IMR-90 (cell line): ENCODE measurements around the gene GPC6. TPM values are rescaled to one million over a fixed set of nuclear protein-coding genes. Genes with fewer than 3 reads are reported as not detected.
A peak's percentile ranks its signal among the peaks of the same experiment; 100 is the strongest.

Experiments used
- ATAC-seq: fragments of 200-7000 bp; cut with Tn5 transposase; 2 replicates; pipeline ENCODE4 v1.9.1; 2020; ENCODE audit warnings: low read depth, mild to moderate bottlenecking, moderate library complexity
- BruUV-seq: library from RNA; stranded (reverse); fragments of 400-500 nt; replicated peaks from 2 replicates; lab custom pipeline; 2021; lab: Mats Ljungman, UMichigan
- CTCF ChIA-PET: fragments of 300-600 bp; formaldehyde crosslinking; extraction: SDS; loops from one replicate; lab custom pipeline; 2021; ENCODE audit warnings: antibody characterized with exemption; lab: Yijun Ruan, JAX
- POLR2A ChIA-PET: fragments of 300-600 bp; sonication (Branson Sonifier 250); formaldehyde crosslinking; loops from one replicate; lab custom pipeline; 2022; ENCODE audit warnings: antibody characterized with exemption; ENCODE audit not compliant: unreplicated experiment; lab: Charles Lee
- DNase-seq: peaks from one replicate; pipeline ENCODE4 v3.0.0; 2013
- H2AFZ ChIP-seq: replicated peaks from 2 replicates; pipeline ENCODE3; 2013; ENCODE audit warnings: low read length, mild to moderate bottlenecking; ENCODE audit not compliant: poor library complexity
- H2AK5ac ChIP-seq: 2 replicates; pipeline ENCODE4 v1.6.1; 2013; ENCODE audit warnings: low read depth, low read length, inconsistent platforms
- H2AK9ac ChIP-seq: replicated peaks from 2 replicates; pipeline ENCODE3; 2013; ENCODE audit warnings: mild to moderate bottlenecking, low read depth, low read length, moderate library complexity; ENCODE audit not compliant: poor library complexity
- H2BK120ac ChIP-seq: 2 replicates; pipeline ENCODE4 v1.6.1; 2013; ENCODE audit warnings: low read depth, low read length, inconsistent platforms
- H2BK15ac ChIP-seq: 3 replicates; pipeline ENCODE4 v1.6.1; 2013; ENCODE audit warnings: low read depth, low read length, inconsistent platforms
- H2BK20ac ChIP-seq: 2 replicates; pipeline ENCODE4 v1.6.1; 2013; ENCODE audit warnings: low read depth, mild to moderate bottlenecking, inconsistent platforms, low read length, moderate library complexity
- H2BK5ac ChIP-seq: 2 replicates; pipeline ENCODE4 v1.6.1; 2013; ENCODE audit warnings: mild to moderate bottlenecking, low read depth, low read length, inconsistent platforms; ENCODE audit not compliant: poor library complexity, severe bottlenecking
- H3K14ac ChIP-seq: replicated peaks from 2 replicates; pipeline ENCODE4 v1.6.1; 2013; ENCODE audit warnings: low read depth, low read length, inconsistent platforms
- H3K18ac ChIP-seq: 2 replicates; pipeline ENCODE4 v1.6.1; 2013; ENCODE audit warnings: low read depth, low read length, control low read depth
- H3K23ac ChIP-seq: 2 replicates; pipeline ENCODE4 v1.6.1; 2013; ENCODE audit warnings: low read depth, low read length, inconsistent platforms
- H3K27ac ChIP-seq: 2 replicates; pipeline ENCODE4 v1.5.1; 2013; ENCODE audit warnings: mild to moderate bottlenecking, control low read depth, low read length; ENCODE audit not compliant: insufficient read depth
- H3K27me3 ChIP-seq: 2 replicates; pipeline ENCODE4 v1.6.1; 2013; ENCODE audit warnings: low read length; ENCODE audit not compliant: control insufficient read depth, insufficient read depth
- H3K36me3 ChIP-seq: 2 replicates; pipeline ENCODE4 v1.6.1; 2013; ENCODE audit warnings: low read length, mixed read lengths; ENCODE audit not compliant: control insufficient read depth, insufficient read depth
- H3K4ac ChIP-seq: 2 replicates; pipeline ENCODE4 v1.6.1; 2013; ENCODE audit warnings: low read depth, low read length, inconsistent platforms
- H3K4me1 ChIP-seq: 2 replicates; pipeline ENCODE4 v1.6.1; 2013; ENCODE audit warnings: low read length, mixed read lengths; ENCODE audit not compliant: control insufficient read depth, insufficient read depth
- H3K4me2 ChIP-seq: 2 replicates; pipeline ENCODE4 v1.6.1; 2013; ENCODE audit warnings: low read depth, mild to moderate bottlenecking, control low read depth, low read length, moderate library complexity
- H3K4me3 ChIP-seq: 2 replicates; pipeline ENCODE4 v1.5.1; 2013; ENCODE audit warnings: low read depth, mild to moderate bottlenecking, control low read depth, low read length, moderate library complexity; ENCODE audit not compliant: insufficient read depth
- H3K56ac ChIP-seq: 2 replicates; pipeline ENCODE4 v1.6.1; 2013; ENCODE audit warnings: low read length, inconsistent platforms; ENCODE audit not compliant: insufficient read depth; ENCODE audit errors: extremely low read depth
- H3K79me1 ChIP-seq, 2 experiments: 2 replicates each; pipeline ENCODE4 v1.6.1; 2013; ENCODE audit warnings: low read length in 2 of 2, inconsistent platforms in 1 of 2, low read depth in 1 of 2
- H3K9ac ChIP-seq: 2 replicates; pipeline ENCODE4 v1.6.1; 2013; ENCODE audit warnings: low read depth, low read length, control low read depth
- H3K9me1 ChIP-seq: 2 replicates; pipeline ENCODE4 v1.6.1; 2013; ENCODE audit warnings: low read length, inconsistent platforms; ENCODE audit not compliant: insufficient read depth
- H3K9me3 ChIP-seq: 2 replicates; pipeline ENCODE4 v1.6.1; 2013; ENCODE audit warnings: low read length; ENCODE audit not compliant: control insufficient read depth, insufficient read depth
- H4K20me1 ChIP-seq: 2 replicates; pipeline ENCODE4 v1.6.1; 2013; ENCODE audit warnings: low read length, inconsistent platforms; ENCODE audit not compliant: insufficient read depth
- H4K5ac ChIP-seq: 2 replicates; pipeline ENCODE4 v1.6.1; 2013; ENCODE audit warnings: mild to moderate bottlenecking, low read depth, low read length, control low read depth
- H4K8ac ChIP-seq, 2 experiments: 2 replicates each; pipeline ENCODE4 v1.6.1; 2013; ENCODE audit warnings: low read depth in 2 of 2, low read length in 2 of 2, control low read depth in 1 of 2, inconsistent platforms in 1 of 2
- H4K91ac ChIP-seq: 2 replicates; pipeline ENCODE4 v1.6.1; 2013; ENCODE audit warnings: low read depth, low read length, inconsistent platforms; ENCODE audit not compliant: insufficient read depth
- BHLHE40 ChIP-seq: fragments of 150-350 bp; IDR thresholded peaks from 2 replicates; pipeline ENCODE4 v1.6.1; 2016; ENCODE audit warnings: mild to moderate bottlenecking, low read depth, low read length
- CEBPB ChIP-seq: IDR thresholded peaks from 2 replicates; pipeline ENCODE4 v1.6.1; 2012; ENCODE audit warnings: low read depth, low read length, improper control_type of control experiment
- CHD1 ChIP-seq: IDR thresholded peaks from 2 replicates; pipeline ENCODE4 v1.6.1; 2012; ENCODE audit warnings: low read depth, low read length, improper control_type of control experiment
- FOS ChIP-seq: fragments of 150-350 bp; IDR thresholded peaks from 2 replicates; pipeline ENCODE4 v1.6.1; 2016; ENCODE audit warnings: low read depth, low read length
- MAFK ChIP-seq: IDR thresholded peaks from 2 replicates; pipeline ENCODE4 v1.6.1; 2012; ENCODE audit warnings: low read depth, low read length, improper control_type of control experiment
- MAZ ChIP-seq: IDR thresholded peaks from 2 replicates; pipeline ENCODE4 v1.6.1; 2012; ENCODE audit warnings: low read depth, mild to moderate bottlenecking, low read length, improper control_type of control experiment, moderate library complexity, borderline replicate concordance
- MXI1 ChIP-seq: IDR thresholded peaks from 2 replicates; pipeline ENCODE4 v1.6.1; 2012; ENCODE audit warnings: low read depth, mild to moderate bottlenecking, low read length, moderate library complexity, borderline replicate concordance
- NFE2L2 ChIP-seq: fragments of 150-350 bp; IDR thresholded peaks from 2 replicates; pipeline ENCODE4 v1.6.1; 2016; ENCODE audit warnings: low read depth, mild to moderate bottlenecking, low read length
- POLR2A ChIP-seq: IDR thresholded peaks from 2 replicates; pipeline ENCODE4 v1.6.1; 2012; ENCODE audit warnings: mild to moderate bottlenecking, low read depth, low read length
- RAD21 ChIP-seq: IDR thresholded peaks from 2 replicates; pipeline ENCODE4 v1.6.1; 2012; ENCODE audit warnings: low read length, improper control_type of control experiment
- RCOR1 ChIP-seq: IDR thresholded peaks from 2 replicates; pipeline ENCODE4 v1.6.1; 2012; ENCODE audit warnings: mild to moderate bottlenecking, low read length, improper control_type of control experiment; ENCODE audit not compliant: insufficient replicate concordance
- RFX5 ChIP-seq: IDR thresholded peaks from 2 replicates; pipeline ENCODE4 v1.8.0; 2012; ENCODE audit warnings: low read depth, mild to moderate bottlenecking, low read length, moderate library complexity
- SMC3 ChIP-seq: fragments of 150-350 bp; IDR thresholded peaks from 2 replicates; pipeline ENCODE4 v1.6.1; 2016; ENCODE audit warnings: low read depth, mild to moderate bottlenecking, antibody characterized with exemption, low read length, moderate library complexity
- WGBS, 2 experiments: methylation state at CpG; one replicate each; pipeline versions ENCODE4 v1.1.5 to v1.1.7; 2013; ENCODE audit warnings: missing lambda C conversion rate in 2 of 2; ENCODE audit not compliant: insufficient read length in 1 of 2; ENCODE audit errors: extremely low coverage in 2 of 2; 5-methylcytosine and 5-hydroxymethylcytosine counted together
- dilution Hi-C: fragments of 300-500 bp; cut with HindIII; formaldehyde crosslinking; loops from one replicate; pipeline ENCODE4 v1.14.3; 2018; ENCODE audit warnings: low sequenced_read_pairs; ENCODE audit not compliant: unreplicated experiment
- in situ Hi-C: fragments of 300-500 bp; cut with MboI; formaldehyde crosslinking; loops from 3 replicates; pipeline ENCODE4 v1.14.3; 2019; ENCODE audit warnings: low sequenced_read_pairs, inconsistent platforms, mixed read lengths
- intact Hi-C: fragments of 100-400 bp; cut with micrococcal nuclease; formaldehyde crosslinking; loops from 2 replicates; pipeline ENCODE4 v1.10.0; 2022
- polyA plus RNA-seq, 3 experiments: library from polyadenylated mRNA; depleted of rRNA; stranded (reverse); fragments of >200 nt; gene quantifications; 2 replicates each; pipeline ENCODE4 v1.2.3, GENCODE V29; 2012; ENCODE audit warnings: low replicate concordance in 1 of 3
- total RNA-seq: library from RNA; depleted of rRNA; stranded (reverse); fragments of >200 nt; gene quantifications from 2 replicates; pipeline ENCODE4 v1.2.3, GENCODE V29; 2012
- TF ChIP-seq, protein P1 (sequence below): conservative IDR thresholded peaks from 2 replicates; pipeline ENCODE4 v1.5.1; 2012; ENCODE audit warnings: mild to moderate bottlenecking, low read depth, low read length, improper control_type of control experiment
- TF ChIP-seq, protein P2 (sequence below): fragments of 150-350 bp; IDR thresholded peaks from 2 replicates; pipeline ENCODE4 v1.6.1; 2016; ENCODE audit warnings: low read depth, mild to moderate bottlenecking, low read length, moderate library complexity, borderline replicate concordance
- TF ChIP-seq, protein P3 (sequence below): fragments of 150-350 bp; IDR thresholded peaks from 2 replicates; pipeline ENCODE4 v1.6.1; 2017; ENCODE audit warnings: mild to moderate bottlenecking, antibody characterized with exemption, low read length, low read depth

Gene GPC6
- total and polyA plus RNA-seq, 2 of the 4 experiments (the other 2 are of a cell fraction), result 14.9 to 39.4 TPM

DNA sequence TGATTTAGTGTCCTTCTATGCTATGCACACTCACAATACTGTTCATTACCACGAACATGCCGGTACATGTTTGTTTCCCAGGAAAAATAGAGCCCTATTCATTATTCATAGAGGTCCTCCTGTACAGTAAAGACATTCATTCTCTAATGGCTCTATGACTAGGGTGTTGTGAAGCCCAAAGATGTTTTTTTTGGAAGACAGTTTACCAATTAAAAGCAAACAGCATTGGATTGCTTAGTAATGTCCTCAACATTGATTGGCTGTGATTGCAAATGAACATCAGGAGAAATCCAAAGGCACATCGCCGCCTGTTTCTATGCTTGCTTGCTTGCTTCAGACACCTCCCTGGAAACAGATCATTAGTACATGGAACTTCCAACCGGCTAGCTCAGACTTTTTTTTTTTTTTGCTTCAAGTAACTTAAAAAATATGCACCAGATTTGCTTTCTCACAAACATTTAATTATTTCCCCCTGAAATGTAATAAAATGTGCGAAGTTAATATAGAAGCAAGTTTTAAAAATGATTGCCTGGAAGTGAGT is 8.8 kb upstream of the GPC6 start:
- Histone ChIP-seq H3K27ac (peak overlapping the region; percentile 44; the same call in 1 of the 2 replicates), H2AK9ac (no peak overlapping the region), H3K4me3 (no peak overlapping the region), H2BK15ac (no peak overlapping the region), H2BK20ac (no peak overlapping the region), H3K14ac (0 out of 2 replicates have a peak overlapping the region, but pooled peaks have one; percentile 48), H4K5ac (peak overlapping the region; percentile 95), H4K91ac (no peak overlapping the region), H2BK120ac (no peak overlapping the region), H4K20me1 (no peaks in the 10 kb centered on the region), H3K4me2 (no peak overlapping the region; the same call in 1 of the 2 replicates), H2AFZ (no peak overlapping the region), H3K9me1 (no peaks in the 10 kb centered on the region), H2BK5ac (no peak overlapping the region), H3K4me1 (no peaks in the 10 kb centered on the region; the same call in 1 of the 2 replicates), H4K8ac (no peak overlapping the region; a peak in 1 of 4 replicates), H3K56ac (no peak overlapping the region), H3K79me1 (no peaks in the 10 kb centered on the region), H3K23ac (no peak overlapping the region), H3K9me3 (no peaks in the 10 kb centered on the region), H3K4ac (no peak overlapping the region), H3K9ac (no peak overlapping the region), H3K36me3 (no peaks in the 10 kb centered on the region), H2AK5ac (no peak overlapping the region), H3K18ac (peak overlapping the region; percentile 88; the same call in 1 of the 2 replicates), H3K27me3 (no peaks in the 10 kb centered on the region)
- ATAC-seq (peak; percentile 46; the same call in 1 of the 2 replicates), DNase-seq (no peak)
- CTCF ChIA-PET, result interaction anchor here (1.1 kb wide), 1 partner anchor 21 kb away, joined by 3 read pairs; no protein-coding TSS in a partner anchor
- no CpG with 5 or more reads among the region's 6 CpGs for WGBS, 2 experiments
- dilution Hi-C loops (no loop called here), in situ Hi-C loops (no loop called here), intact Hi-C loops (no loop called here)
- POLR2A ChIA-PET, result interaction anchor here (0.6 to 0.7 kb wide), 3 partner anchors 172 to 1018 kb away, joined by 3 to 7 read pairs (median 3); no protein-coding TSS in a partner anchor
- TF ChIP-seq SMC3, result no peak
- TF ChIP-seq MAZ, result no peak
- TF ChIP-seq POLR2A, result no peak
- TF ChIP-seq RFX5, result no peak
- TF ChIP-seq, protein P1, sequence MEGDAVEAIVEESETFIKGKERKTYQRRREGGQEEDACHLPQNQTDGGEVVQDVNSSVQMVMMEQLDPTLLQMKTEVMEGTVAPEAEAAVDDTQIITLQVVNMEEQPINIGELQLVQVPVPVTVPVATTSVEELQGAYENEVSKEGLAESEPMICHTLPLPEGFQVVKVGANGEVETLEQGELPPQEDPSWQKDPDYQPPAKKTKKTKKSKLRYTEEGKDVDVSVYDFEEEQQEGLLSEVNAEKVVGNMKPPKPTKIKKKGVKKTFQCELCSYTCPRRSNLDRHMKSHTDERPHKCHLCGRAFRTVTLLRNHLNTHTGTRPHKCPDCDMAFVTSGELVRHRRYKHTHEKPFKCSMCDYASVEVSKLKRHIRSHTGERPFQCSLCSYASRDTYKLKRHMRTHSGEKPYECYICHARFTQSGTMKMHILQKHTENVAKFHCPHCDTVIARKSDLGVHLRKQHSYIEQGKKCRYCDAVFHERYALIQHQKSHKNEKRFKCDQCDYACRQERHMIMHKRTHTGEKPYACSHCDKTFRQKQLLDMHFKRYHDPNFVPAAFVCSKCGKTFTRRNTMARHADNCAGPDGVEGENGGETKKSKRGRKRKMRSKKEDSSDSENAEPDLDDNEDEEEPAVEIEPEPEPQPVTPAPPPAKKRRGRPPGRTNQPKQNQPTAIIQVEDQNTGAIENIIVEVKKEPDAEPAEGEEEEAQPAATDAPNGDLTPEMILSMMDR, result no peak
- TF ChIP-seq NFE2L2, result no peak
- no peak for TF ChIP-seq FOS
- no peak for TF ChIP-seq MXI1
- no peak for TF ChIP-seq CHD1
- TF ChIP-seq RCOR1, result no peak
- TF ChIP-seq, protein P2, sequence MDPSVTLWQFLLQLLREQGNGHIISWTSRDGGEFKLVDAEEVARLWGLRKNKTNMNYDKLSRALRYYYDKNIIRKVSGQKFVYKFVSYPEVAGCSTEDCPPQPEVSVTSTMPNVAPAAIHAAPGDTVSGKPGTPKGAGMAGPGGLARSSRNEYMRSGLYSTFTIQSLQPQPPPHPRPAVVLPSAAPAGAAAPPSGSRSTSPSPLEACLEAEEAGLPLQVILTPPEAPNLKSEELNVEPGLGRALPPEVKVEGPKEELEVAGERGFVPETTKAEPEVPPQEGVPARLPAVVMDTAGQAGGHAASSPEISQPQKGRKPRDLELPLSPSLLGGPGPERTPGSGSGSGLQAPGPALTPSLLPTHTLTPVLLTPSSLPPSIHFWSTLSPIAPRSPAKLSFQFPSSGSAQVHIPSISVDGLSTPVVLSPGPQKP, result no peak
- no peak for TF ChIP-seq CEBPB
- no peak for TF ChIP-seq BHLHE40
- TF ChIP-seq RAD21, result no peak
- TF ChIP-seq, protein P3, sequence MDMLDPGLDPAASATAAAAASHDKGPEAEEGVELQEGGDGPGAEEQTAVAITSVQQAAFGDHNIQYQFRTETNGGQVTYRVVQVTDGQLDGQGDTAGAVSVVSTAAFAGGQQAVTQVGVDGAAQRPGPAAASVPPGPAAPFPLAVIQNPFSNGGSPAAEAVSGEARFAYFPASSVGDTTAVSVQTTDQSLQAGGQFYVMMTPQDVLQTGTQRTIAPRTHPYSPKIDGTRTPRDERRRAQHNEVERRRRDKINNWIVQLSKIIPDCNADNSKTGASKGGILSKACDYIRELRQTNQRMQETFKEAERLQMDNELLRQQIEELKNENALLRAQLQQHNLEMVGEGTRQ, result no peak
- no peak for TF ChIP-seq MAFK
- no TSS peak for BruUV-seq
